Panc1 (cell line): ENCODE data around the gene MS4A13. TPM values are rescaled to one million over a fixed set of nuclear protein-coding genes. Genes with fewer than 3 reads are reported as not detected.
A peak's percentile ranks its signal among the peaks of the same experiment; 100 is the strongest.

ENCODE experiments used
- ATAC-seq: fragments of 200-7000 bp; cut with Tn5 transposase; 2 replicates; pipeline ENCODE4 v1.9.1; 2020; ENCODE audit warnings: mild to moderate bottlenecking, moderate library complexity
- BruUV-seq: library from RNA; stranded (reverse); fragments of 400-500 nt; replicated peaks from 2 replicates; lab custom pipeline; 2021; lab: Mats Ljungman, UMichigan
- CTCF ChIA-PET: fragments of 300-600 bp; sonication (Branson Sonifier 250); formaldehyde crosslinking; loops from one replicate; lab custom pipeline; 2022; ENCODE audit warnings: antibody characterized with exemption; lab: Charles Lee
- POLR2A ChIA-PET: fragments of 300-600 bp; sonication (Branson Sonifier 250); formaldehyde crosslinking; loops from one replicate; lab custom pipeline; 2022; ENCODE audit warnings: antibody characterized with exemption; lab: Charles Lee
- DNase-seq: peaks from one replicate; pipeline ENCODE4 v3.0.0-alpha.2; 2010; ENCODE audit warnings: low read depth, low spot score
- H3K27ac ChIP-seq: 2 replicates; pipeline ENCODE4 v1.5.1; 2011; ENCODE audit warnings: mild to moderate bottlenecking, low read length, inconsistent platforms
- H3K27me3 ChIP-seq: fragments of 200-500 bp; sonication (Bioruptor generic); 2 replicates; pipeline ENCODE4 v1.6.0; 2014; ENCODE audit warnings: low read length, inconsistent platforms; ENCODE audit not compliant: control insufficient read depth, insufficient read depth
- H3K36me3 ChIP-seq: fragments of 200-500 bp; sonication (Bioruptor generic); 2 replicates; pipeline ENCODE4 v1.5.1; 2014; ENCODE audit warnings: inconsistent platforms, mild to moderate bottlenecking, low read length, moderate library complexity; ENCODE audit not compliant: control insufficient read depth, insufficient read depth
- H3K4me1 ChIP-seq: 2 replicates; pipeline ENCODE4 v1.5.1; 2011; ENCODE audit warnings: inconsistent platforms, mild to moderate bottlenecking, low read length, moderate library complexity; ENCODE audit not compliant: control insufficient read depth, insufficient read depth
- H3K4me3 ChIP-seq, 2 experiments: 2 replicates each; pipeline ENCODE4 v1.5.1; 2011 to 2012; ENCODE audit warnings: low read depth in 2 of 2, low read length in 2 of 2, mild to moderate bottlenecking in 2 of 2, inconsistent platforms in 1 of 2, moderate library complexity in 1 of 2
- H3K9me3 ChIP-seq: fragments of 200-500 bp; sonication (Bioruptor generic); 2 replicates; pipeline ENCODE4 v1.5.1; 2014; ENCODE audit warnings: low read depth, mild to moderate bottlenecking, inconsistent platforms, low read length, moderate library complexity; ENCODE audit not compliant: control insufficient read depth, insufficient read depth
- CTCF ChIP-seq: fragments of 450-650 bp; IDR thresholded peaks from 2 replicates; pipeline ENCODE4 v1.5.1; 2017; ENCODE audit warnings: mild to moderate bottlenecking
- POLR2AphosphoS5 ChIP-seq: IDR thresholded peaks from 2 replicates; pipeline ENCODE4 v1.6.1; 2012; ENCODE audit warnings: mild to moderate bottlenecking, low read depth, low read length, moderate library complexity
- REST ChIP-seq, 2 experiments: IDR thresholded peaks; 2 replicates each; pipeline ENCODE4 v1.6.1; 2011 to 2012; ENCODE audit warnings: low read depth in 2 of 2, control low read depth in 1 of 2, low read length in 1 of 2, mild to moderate bottlenecking in 1 of 2, moderate library complexity in 1 of 2; ENCODE audit not compliant: insufficient read depth in 1 of 2
- SIN3A ChIP-seq: IDR thresholded peaks from 2 replicates; pipeline ENCODE4 v1.6.1; 2012; ENCODE audit warnings: low read depth, mild to moderate bottlenecking, low read length, moderate library complexity, borderline replicate concordance; ENCODE audit not compliant: insufficient read depth
- TCF7L2 ChIP-seq: IDR thresholded peaks from 2 replicates; pipeline ENCODE4 v1.6.1; 2011; ENCODE audit warnings: mild to moderate bottlenecking, low read depth, low read length, inconsistent platforms
- in situ Hi-C: cut with HindIII; loops from 2 replicates; pipeline ENCODE4 v1.10.0; 2016; ENCODE audit warnings: low sequenced_read_pairs, low pct_unique_long_range_greater_than_20kb
- intact Hi-C: fragments of 100-400 bp; cut with micrococcal nuclease; formaldehyde crosslinking; loops from one replicate; pipeline ENCODE4 v1.10.0; 2022; ENCODE audit not compliant: unreplicated experiment
- total RNA-seq: library from RNA; stranded (reverse); gene quantifications from one replicate; pipeline ENCODE4 v1.2.1, GENCODE V29; 2021; ENCODE audit not compliant: unreplicated experiment

Gene MS4A13
- total RNA-seq, 1 experiment from 2014 or later: not detected

DNA sequence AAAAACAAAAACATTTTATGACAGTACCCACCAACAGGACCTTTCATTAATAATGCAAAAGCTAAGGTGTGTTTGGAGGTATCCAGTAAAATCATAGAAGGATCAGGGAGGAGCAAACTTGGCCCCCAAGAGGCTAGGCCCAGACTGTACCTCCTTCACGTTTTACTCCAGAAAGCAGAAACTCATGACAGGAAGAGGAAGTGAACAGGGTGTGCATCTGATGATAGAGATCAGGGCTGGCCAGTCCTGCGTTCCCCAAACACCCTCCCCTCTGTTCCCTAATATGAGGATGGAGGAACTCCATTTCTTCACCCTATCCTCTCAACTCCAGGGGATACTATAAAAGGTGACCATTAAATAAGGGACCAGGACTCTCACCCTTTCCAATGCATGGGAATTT lies 32.8 kb upstream of the MS4A13 start:
- in situ Hi-C loops (no loop called here), intact Hi-C loops (loop anchor here (10.0 kb wide), 1 partner anchor 132 kb away; no protein-coding TSS in a partner anchor)
- DNase-seq: no peak
- no peak overlapping the region for H3K4me3 ChIP-seq
- H3K27me3 ChIP-seq: no peaks in the 10 kb centered on the region
- CTCF ChIA-PET: no interaction called here
- no peak overlapping the region for H3K27ac ChIP-seq
- POLR2A ChIA-PET: no interaction called here
- H3K36me3 ChIP-seq: no peaks in the 10 kb centered on the region
- no peaks in the 10 kb centered on the region for H3K4me1 ChIP-seq
- no peaks in the 10 kb centered on the region for H3K9me3 ChIP-seq
- no TSS peak for BruUV-seq
- no peak for ATAC-seq
- TF ChIP-seq POLR2AphosphoS5: no peak
- TF ChIP-seq CTCF: no peak
- no peak for TF ChIP-seq SIN3A

- ChIA-PET CTCF (no interaction called here), POLR2A (no interaction called here)
- in situ Hi-C loops (no loop called here), intact Hi-C loops (loop anchor here (10.0 kb wide), 1 partner anchor 129 kb away; no protein-coding TSS in a partner anchor)
- H3K27me3 ChIP-seq: no peaks in the 10 kb centered on the region
- TF ChIP-seq CTCF: peak; percentile 83
- no peak for TF ChIP-seq SIN3A
- no peak overlapping the region for H3K27ac ChIP-seq
- H3K36me3 ChIP-seq: no peaks in the 10 kb centered on the region
- BruUV-seq: no TSS peak
- ATAC-seq (peak; percentile 91), DNase-seq (peak; percentile 54)
- H3K9me3 ChIP-seq: no peaks in the 10 kb centered on the region
- H3K4me3 ChIP-seq: no peak overlapping the region
- no peaks in the 10 kb centered on the region for H3K4me1 ChIP-seq
Measured at GRCh38 chr11:60485987-60486386, 29.2 kb upstream of the MS4A13 start.

DNA sequence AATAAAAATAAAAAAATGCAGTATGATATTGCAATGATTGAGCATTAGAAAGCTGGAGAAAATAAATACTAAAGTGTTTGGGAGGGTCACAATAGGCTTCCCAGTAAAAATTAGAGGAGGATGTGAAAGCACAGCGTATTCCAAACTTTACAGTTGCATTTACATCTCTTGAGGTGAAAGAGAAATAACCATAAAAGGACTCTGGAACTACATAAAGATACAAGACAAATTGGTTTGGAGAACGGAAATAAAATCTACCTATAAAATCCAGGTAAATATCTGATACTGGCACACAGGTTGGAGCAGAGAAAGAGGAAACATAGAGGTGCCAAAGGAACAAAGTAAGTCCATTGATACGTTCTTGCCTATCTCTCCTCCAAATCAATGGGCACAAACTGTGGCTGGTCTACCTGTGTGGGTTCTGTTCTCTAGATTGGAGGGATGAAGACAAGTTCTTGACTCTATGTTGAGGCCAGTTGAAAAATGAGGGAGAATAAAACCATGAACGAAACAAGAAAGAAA lies 22.6 kb upstream of the MS4A13 start, which contains the start of gene MS4A12:
MS4A12 (plus strand) TSS at position 291 of the 522 bp plus-strand sequence. CDS start 4,541 bp downstream, outside the sequence.
- CTCF ChIA-PET: interaction anchor here (0.8 kb wide), 1 partner anchor 127 kb away, joined by 3 read pairs; no protein-coding TSS in a partner anchor
- Histone ChIP-seq H3K27me3 (peaks cover 2% of the 10 kb centered on the region; the same call in 1 of the 2 replicates), H3K9me3 (no peaks in the 10 kb centered on the region), H3K4me1 (no peaks in the 10 kb centered on the region), H3K36me3 (no peaks in the 10 kb centered on the region), H3K4me3 (no peak within 1 kb of the TSS), H3K27ac (no peak within 1 kb of the TSS)
- in situ Hi-C loops: no loop called here
- TF ChIP-seq POLR2AphosphoS5 (no peak), REST (IDR thresholded peaks at IDR 0.05; ENCODE audit: insufficient read depth in 1 of 2, low read depth in 2 of 2, low read length in 1 of 2) (no peak), TCF7L2 (no peak), CTCF (no peak), SIN3A (no peak)
- no peak for DNase-seq
- no TSS peak for BruUV-seq
- no peak for ATAC-seq
- POLR2A ChIA-PET: no interaction called here
- intact Hi-C loops: no loop called here
